GM21529 (cell line): Measurements from ENCODE around the gene PCLO.

Source experiments
- ATAC-seq: cut with Tn5 transposase; IDR thresholded peaks from one replicate; pipeline ENCODE4 v1.9.1; 2021; ENCODE audit not compliant: unreplicated experiment

Gene PCLO, protein sequence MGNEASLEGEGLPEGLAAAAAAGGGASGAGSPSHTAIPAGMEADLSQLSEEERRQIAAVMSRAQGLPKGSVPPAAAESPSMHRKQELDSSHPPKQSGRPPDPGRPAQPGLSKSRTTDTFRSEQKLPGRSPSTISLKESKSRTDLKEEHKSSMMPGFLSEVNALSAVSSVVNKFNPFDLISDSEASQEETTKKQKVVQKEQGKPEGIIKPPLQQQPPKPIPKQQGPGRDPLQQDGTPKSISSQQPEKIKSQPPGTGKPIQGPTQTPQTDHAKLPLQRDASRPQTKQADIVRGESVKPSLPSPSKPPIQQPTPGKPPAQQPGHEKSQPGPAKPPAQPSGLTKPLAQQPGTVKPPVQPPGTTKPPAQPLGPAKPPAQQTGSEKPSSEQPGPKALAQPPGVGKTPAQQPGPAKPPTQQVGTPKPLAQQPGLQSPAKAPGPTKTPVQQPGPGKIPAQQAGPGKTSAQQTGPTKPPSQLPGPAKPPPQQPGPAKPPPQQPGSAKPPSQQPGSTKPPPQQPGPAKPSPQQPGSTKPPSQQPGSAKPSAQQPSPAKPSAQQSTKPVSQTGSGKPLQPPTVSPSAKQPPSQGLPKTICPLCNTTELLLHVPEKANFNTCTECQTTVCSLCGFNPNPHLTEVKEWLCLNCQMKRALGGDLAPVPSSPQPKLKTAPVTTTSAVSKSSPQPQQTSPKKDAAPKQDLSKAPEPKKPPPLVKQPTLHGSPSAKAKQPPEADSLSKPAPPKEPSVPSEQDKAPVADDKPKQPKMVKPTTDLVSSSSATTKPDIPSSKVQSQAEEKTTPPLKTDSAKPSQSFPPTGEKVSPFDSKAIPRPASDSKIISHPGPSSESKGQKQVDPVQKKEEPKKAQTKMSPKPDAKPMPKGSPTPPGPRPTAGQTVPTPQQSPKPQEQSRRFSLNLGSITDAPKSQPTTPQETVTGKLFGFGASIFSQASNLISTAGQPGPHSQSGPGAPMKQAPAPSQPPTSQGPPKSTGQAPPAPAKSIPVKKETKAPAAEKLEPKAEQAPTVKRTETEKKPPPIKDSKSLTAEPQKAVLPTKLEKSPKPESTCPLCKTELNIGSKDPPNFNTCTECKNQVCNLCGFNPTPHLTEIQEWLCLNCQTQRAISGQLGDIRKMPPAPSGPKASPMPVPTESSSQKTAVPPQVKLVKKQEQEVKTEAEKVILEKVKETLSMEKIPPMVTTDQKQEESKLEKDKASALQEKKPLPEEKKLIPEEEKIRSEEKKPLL (N-terminal part only)

DNA sequence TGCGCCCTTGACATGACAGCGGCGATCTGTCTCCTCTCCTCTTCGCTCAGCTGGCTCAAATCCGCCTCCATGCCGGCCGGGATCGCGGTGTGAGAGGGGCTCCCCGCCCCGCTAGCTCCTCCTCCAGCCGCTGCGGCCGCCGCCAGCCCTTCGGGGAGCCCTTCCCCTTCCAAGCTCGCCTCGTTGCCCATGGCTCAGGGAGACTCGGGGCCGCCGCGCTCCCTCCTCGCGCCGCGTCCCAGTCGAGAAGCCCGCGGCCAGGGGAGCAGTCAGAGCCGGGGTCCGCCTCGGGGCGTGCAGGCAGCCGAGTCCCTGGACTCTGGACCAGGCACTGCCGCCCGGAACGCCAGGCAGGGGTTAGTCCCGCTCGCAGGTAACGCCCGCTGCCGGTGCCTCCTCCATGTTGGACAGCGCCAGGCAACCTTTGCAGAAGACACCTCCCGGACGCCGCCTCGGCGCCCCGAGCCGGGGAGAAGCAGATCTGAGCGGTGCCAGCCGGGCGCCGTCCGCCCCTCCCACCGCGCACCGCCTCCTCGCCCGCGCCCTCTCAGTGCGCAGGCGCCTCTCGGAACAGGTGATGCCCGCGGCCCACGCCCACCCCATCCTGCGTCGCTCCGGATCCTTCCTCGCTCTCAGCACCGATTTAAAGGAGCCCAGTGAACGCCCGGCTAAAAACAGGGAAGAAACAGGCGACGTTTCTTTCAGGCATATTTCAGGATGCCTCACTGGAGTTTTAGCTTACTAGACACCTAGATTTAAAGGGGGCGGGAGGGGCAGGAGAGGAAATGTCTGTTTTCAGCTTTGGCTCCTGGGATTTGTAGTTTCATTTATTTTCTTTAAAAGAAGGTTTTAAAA, at the start of gene PCLO:
PCLO (minus strand) TSS at position 483 of the 855 bp plus-strand sequence; CDS start at position 191, 292 bp downstream.
- peak; percentile 75 for ATAC-seq

DNA sequence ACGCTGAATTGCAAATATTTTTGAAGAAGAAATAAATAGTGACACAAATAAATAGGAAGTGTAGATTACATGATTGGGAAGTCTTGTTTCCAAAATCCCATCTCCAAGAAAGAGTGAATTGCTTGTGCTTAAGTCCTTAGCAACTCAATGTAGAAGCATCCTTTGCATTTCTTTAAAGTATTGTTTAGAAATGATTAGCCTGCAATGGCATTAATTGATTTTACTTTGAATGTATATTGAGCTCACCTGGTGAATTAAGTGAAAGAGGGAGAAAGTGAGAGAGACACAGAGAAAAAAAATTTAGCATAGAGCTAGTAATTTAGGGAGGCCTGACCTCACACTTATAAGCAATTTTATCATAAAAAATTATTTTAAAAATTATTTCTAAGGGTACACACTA, 49.0 kb upstream of the PCLO start:
- no peak for ATAC-seq

DNA sequence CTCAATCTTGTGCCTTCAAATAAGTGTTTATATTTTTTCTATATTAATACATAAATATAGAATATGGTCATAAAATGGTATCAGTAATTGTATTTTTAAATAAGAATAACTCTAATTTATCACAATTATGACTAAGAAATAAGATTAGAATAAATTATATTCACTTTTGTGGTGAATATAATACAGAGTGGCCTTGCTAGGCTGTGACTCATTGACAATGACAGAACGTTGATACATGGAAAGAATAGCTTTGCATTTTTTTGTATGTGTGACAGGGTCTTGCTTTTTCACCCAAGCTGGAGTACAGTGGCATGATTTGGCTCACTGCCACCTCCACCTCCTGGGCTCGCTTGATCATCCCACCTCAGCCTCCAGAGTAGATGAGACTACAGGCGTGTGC, 47.8 kb upstream of the PCLO start:
- no peak for ATAC-seq

DNA sequence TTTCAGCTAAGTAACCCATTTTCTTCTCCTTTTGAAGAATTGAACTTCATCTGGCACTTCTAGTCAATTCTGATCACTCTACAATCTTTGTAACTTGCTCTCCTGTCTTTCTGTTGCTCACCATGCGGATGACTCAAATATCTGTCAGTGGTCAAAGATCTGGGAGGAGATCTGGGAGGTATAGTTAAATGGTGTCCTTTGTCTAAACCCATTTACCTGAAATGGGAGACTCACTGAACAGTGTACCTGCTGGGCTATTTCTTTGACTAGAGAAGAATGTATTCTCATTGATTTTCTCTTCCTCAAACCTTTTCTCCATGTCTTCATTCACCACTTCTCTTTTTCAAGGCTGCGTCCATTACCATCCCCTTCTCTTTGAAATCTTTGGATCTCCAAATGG, 42.0 kb upstream of the PCLO start:
- ATAC-seq, result no peak

DNA sequence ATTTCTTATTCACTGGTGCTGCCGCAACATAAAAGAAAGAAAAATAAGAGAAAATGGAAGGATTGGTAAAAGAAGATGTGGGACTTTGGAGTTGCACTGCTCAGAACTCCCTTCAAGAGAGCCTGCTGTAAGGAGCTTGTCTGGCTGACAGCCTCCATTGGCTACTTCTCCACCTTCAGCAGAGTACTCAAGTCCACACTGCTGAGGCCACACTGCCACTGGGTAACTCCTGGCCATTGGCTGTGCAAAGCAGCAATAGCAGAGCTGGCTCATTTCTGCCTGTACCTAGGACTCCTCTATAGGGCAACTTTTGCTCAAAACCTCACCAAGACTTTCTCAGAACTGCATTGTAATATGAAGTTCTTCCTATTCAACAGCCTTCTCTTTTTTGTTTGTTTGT, 38.7 kb upstream of the PCLO start:
- ATAC-seq, result no peak

DNA sequence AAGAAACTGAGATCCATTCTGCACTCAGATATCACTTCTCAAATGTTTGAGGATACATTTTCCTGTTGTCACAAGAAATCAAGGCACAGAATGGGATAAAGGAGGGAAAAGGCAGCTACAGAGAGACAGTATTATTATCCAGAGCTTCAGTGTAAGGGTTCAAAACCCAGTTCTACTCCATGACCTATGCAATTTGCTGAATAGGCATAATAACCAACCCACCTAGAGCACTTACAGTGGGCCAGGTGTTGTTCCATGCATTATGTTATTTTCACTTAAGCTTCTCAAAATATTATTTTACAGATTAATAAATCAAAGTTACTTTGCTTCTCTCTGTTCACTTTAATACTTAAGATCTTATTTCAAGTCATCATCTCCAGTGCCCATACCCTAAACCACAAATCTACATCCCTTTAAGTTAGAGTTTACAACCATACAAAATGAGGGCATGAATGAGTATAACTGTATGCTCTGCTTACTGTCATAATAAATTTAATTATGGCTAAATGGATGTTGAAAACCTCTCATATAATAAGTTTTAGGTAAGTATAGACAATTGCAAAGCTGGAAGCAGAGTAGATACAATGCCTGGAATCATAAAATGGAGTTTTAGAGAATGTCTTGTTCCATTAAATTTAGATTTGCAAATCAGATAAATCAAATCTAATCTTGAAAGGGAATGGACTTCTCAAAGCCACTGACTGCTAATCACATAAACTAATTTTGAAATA, 28.1 kb upstream of the PCLO start:
- no peak for ATAC-seq

DNA sequence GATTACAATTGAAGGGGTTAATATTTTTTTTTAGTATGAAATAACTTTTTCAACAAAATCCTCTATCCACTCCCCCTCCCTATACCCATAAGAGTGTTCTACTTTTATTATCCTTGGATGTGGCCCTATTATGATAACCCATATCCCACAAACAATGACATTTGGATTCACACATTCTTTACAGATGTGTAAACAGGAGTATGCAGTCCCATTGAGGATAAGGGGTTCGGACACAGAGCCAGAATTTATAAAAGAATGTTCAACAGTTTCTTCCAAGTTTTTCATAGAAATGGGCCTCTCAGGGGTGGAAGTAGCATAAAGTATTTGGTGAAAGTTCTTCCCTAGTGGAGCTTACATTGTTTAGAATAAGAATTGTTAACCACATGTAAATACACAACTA, 16.1 kb upstream of the PCLO start:
- no peak for ATAC-seq

DNA sequence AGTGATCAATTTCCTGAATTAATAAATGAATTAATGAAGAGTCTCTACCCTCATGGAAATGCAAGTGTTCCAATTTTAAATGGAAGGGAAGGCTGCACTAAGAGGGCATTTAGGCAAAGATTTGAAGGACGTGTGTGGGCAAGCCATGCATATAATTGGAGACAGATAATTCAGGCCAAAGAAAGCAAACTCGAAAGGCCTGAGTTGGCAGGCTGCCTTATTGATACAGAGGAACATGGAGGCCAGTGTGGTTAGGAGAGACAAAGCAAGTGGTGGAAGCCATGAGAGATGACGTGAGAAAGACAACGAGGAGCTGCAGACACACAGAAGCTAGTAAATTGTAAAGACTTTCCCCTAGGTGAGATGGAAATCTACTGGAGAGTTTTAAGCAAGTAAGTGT, 15.4 kb upstream of the PCLO start:
- ATAC-seq, result no peak

DNA sequence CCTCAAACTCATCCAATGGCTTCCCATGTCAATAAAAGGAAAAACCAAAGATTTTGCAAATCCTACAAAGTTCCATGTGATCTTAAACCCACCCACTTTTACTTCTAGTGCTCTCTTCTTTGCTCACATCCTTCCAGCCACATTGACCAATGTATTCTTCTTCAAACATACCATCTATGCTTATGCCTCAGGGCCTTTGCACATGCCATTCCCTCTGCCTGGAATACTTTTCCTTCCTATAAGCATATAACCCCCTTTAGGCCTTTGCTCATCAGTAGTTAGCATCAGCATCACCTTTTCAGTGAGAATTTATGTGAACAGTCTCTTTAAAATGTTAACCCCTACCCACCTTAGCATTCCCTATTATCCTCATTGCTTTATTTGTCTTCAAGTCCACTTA, 11.0 kb upstream of the PCLO start:
- ATAC-seq, result no peak

DNA sequence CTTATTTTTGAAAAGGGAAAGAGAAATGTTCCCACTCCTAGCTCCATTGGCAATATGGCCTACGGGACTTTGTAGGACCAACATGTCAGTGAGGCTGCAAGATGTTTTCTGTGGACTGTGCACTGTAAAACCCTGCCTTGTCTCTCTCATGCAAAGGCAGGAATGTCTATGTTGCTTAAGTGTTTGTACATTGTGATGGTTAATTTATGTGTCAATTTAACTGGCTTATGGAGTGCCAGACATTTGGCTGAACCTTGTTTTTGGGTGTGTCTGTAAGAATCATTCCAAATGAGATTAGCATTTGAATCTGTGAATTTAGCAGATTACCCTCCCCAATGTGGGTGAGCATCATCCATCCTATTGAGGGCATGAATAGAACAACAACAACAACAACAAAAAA, 4.1 kb upstream of the PCLO start:
- no peak for ATAC-seq

DNA sequence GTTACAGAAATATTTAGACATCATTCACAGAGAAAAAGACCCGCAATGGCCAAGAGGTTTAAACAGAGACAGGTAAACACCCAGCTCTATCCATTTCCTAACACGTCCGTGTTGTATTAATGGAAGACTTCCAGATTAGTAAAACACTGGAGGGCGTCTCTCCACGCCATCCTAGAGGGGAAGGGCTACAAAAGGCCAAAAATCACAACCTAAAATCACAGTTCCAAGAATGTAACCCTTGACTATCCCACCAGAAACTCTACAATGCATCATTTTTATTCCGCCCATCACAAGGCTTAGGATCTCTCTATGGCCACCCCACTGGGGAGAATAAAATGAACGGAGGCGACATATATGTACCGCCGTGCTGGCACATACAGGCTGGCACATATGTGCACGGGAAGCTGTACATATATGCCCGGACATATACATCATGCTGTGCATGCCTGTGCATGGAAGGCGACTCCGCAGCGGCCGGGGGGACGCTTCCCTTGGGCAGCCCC, 734 bp downstream of the PCLO start:
- ATAC-seq, result no peak

DNA sequence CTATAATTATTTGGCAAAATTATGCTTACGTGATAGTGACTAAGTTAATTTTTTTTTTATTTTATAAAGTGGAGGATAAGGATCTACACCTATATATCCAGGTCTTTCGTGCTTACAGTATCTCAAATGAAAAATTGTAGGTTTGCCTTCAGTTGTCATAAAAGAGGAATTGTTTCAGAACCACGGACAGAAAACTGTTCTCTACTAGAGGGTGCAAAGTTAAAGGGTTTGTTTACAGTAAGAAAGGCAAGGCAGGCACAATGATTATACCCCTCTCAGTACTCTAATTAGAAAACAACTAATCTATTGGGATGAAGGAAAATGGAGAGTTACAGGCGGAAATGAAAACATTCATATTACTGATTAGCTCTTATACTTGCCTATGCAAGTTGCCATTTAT, 1.5 kb downstream of the PCLO start:
- no peak for ATAC-seq

DNA sequence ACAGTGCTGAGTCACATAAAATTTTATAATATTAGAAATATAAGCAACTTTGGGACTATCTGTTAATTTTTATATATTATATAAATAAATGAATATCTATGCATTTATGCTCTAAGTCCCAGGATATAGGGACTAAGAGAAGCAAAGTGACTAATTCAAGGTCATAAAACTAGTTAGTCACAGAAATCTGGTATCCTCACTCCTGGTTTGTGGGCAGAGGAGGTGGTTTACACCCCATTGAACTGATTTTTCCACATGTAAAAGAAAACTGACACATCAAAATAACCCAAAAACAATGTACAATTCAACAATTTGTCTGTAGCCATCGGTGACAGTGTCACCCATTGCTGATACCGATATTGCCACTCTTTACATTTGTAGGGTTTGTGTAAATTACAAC, 3.0 kb downstream of the PCLO start:
- ATAC-seq, result no peak

DNA sequence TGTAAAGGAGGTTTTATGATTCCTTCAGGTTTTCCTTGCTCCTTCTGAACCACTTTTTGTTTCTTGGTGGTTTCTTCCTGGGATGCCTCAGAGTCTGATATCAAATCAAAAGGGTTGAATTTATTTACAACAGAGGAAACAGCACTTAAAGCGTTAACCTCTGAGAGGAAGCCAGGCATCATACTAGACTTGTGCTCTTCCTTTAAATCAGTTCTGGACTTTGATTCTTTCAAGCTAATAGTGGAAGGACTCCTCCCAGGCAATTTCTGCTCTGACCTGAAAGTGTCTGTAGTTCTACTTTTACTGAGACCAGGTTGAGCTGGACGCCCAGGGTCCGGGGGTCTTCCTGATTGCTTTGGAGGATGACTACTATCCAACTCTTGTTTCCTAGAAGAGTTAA, 6.7 kb downstream of the PCLO start:
- no peak for ATAC-seq

DNA sequence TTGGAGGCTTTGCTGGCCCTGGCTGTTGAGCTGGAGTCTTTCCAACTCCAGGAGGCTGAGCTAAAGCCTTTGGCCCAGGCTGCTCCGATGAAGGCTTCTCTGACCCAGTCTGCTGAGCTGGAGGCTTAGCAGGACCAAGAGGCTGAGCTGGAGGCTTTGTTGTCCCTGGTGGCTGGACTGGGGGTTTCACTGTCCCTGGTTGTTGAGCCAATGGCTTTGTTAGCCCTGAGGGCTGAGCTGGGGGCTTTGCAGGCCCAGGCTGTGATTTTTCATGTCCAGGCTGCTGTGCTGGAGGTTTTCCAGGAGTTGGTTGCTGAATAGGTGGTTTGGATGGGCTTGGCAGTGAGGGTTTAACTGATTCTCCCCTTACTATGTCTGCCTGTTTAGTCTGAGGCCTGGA, 7.3 kb downstream of the PCLO start:
- no peak for ATAC-seq

DNA sequence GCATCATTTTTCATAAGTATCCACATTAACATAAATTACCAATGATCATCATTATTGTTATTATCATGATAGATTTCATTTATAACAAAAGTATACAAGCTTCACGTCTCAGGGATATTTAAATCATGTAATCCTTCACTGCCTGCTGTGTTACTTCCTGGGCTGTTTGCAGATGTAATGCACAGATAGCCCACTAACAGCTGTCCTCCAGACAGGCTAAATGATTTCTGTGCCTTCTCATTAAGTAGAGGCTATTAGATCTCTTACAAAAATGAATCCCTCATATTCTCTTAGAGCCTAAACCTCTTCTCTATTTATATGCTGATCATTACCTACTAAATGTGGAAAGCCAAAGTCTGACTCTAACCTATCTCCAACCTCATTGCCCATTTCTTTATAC, 9.3 kb downstream of the PCLO start:
- no peak for ATAC-seq

DNA sequence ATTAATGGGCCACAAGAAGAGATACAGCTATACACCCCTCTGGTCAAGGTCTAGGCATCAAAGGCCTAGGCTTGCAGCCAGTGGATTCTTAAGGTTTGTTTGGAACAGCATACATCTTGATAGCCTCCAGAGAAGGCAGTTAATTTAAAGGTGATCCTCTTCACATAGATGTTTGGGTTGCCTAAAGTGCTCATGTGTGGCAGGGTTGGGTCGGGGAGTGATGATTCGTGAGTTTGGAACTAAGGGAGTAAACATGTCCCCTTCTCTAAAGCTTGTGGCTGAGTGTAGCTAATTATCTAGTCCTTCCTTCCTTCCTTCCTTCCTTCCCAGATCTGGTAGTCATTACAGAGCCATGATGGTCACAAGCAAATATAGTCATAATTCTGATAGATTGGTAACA, 12.4 kb downstream of the PCLO start:
- no peak for ATAC-seq

DNA sequence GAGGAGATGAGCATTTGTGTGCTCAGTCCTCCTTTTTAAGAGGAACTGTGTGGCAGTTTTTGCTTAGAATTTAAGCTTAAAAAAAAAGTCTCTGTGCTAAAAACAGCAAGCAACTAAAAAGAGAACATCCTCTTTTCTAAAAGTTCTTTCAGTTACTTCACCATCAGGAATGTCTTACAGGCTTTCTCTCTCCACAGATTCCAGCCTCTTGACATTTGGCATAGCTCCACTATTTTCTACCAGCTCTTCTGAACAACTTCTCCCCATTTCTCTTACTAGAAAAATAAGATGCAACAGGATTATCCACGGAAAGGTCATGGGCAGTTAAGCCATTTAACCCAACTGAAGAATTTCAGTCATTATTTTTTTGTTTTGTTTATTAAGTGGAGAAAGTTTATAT, 13.2 kb downstream of the PCLO start:
- no peak for ATAC-seq

DNA sequence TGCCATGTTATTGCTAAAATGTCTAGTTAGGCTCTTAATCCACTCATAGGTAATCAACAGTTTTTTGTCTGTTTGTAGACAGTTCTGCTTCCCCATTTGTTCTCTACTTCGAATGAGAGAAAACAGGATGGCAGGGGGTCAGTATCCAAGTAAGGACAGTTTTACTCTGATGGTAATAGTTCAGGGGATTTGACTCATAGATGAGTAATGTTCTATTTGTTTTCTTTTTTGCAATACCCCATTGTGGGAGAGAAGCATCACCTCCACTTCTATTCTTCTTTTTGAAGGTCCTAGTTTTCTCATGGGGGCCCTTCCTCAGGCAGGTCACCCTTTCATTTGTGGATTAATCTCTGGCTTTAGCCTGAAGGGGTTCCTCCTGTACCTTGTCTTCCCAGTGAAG, 13.9 kb downstream of the PCLO start:
- ATAC-seq, result no peak

DNA sequence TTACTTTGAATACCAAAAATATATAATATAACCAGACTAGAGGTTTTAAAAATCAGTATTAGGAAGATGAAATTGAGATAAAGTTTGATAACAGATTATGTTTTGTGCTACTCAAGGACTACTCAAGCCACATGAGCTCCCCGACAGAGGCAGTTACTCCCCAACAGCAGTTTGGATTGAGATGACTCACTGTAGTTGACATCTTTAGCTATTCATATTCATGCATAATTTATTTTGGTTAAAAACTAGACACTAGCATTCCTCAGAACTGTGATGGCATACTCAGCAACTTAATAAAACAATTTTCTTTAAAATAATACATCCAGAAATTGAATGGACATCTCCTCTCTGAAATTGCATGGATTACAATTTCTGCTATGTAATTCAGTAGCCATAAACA, 19.6 kb downstream of the PCLO start:
- ATAC-seq, result no peak
